ENCODE measurements around the gene ITK. TPM values are rescaled to one million over a fixed set of nuclear protein-coding genes. Genes with fewer than 3 reads are reported as not detected.

Gene ITK
- total RNA-seq, 6 experiments from 2014 or later, result 0.35 to 1.2 (median 0.74) TPM

DNA sequence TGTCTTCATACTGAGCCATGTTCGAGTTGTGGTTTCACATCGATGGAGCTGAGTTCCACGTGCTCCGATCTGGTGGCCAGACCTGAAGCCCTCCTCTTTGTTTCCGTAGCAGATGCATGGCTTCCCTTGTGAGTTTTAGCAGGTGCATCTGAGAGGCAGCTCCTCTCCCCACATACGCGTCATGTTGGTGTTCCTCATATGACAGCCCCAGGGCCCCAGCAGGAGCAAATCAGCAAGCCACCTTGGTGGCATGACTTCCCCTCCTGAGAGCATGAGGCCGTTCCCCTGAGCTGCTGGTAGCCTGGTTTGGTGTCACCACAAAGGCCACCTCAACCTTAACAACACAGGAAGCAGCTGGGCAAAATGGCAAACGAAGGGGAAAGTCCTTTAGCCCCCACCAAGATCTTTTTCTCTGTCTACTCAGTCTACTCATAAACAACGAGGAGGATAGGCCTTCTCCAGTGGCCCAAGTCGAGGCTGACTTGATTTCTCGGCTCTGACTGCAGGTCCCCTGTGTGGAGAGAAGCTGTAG, 91.2 kb downstream of the ITK start:
- TF ChIP-seq POLR2A (IDR thresholded peaks at IDR 0.05), result no peak
- no peak for TF ChIP-seq CTCF (IDR thresholded peaks at IDR 0.05)
- 63% methylated on average over 8 of the region's 12 CpGs for WGBS (ENCODE audit: insufficient coverage, low coverage, low lambda C conversion rate, missing lambda C conversion rate)
- no peaks in the 10 kb centered on the region for H3K27me3 ChIP-seq
- peak; percentile 16 to 67 (median 41) for ATAC-seq
- no peaks in the 10 kb centered on the region for H3K9me3 ChIP-seq
- peak in 2 of 3 donors; percentile 44 to 64 for DNase-seq
- intact Hi-C loops (cut with DNase I), result no loop called here
- no peak overlapping the region for H3K4me3 ChIP-seq
- peak overlapping the region in 2 of 3 donors; percentile 17 to 30 for H3K27ac ChIP-seq
- no peaks in the 10 kb centered on the region for H3K36me3 ChIP-seq
- peaks cover 0 to 10% (median 0%) of the 10 kb centered on the region in 4 donors for H3K4me1 ChIP-seq

DNA sequence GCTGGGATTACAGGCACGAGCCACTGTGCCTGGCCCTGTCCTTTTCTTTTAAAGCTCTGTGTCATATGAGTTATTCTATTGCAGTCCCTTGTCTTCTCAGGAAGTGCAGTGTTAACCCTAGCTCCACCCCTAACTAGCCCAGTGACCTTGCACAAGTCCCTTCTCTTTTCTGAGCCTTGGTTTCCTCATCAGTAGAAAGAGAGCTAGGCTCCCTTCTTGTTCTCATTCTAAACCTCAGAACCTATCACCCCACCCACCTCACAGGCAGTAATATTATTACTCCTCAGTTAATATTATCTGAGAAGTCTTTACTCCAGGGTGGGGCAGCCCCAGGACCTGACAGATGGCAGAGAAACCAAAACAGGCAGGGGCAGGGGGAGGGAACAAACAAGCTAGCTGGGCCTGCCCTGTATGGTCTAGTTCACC, 92.5 kb downstream of the ITK start:
- H3K27me3 ChIP-seq, result no peaks in the 10 kb centered on the region
- intact Hi-C loops (cut with DNase I), result no loop called here
- H3K4me1 ChIP-seq, result peaks cover 0 to 10% (median 0%) of the 10 kb centered on the region in 4 donors
- no peaks in the 10 kb centered on the region for H3K9me3 ChIP-seq
- ATAC-seq (peak; percentile 27 to 44 (median 32)), DNase-seq (no peak)
- 33% methylated on average over 1 of the region's 1 CpG for WGBS (ENCODE audit: insufficient coverage, low coverage, low lambda C conversion rate, missing lambda C conversion rate)
- no peak for TF ChIP-seq POLR2A (IDR thresholded peaks at IDR 0.05)
- no peak for TF ChIP-seq CTCF (IDR thresholded peaks at IDR 0.05)
- no peak overlapping the region for H3K27ac ChIP-seq
- H3K36me3 ChIP-seq, result no peaks in the 10 kb centered on the region
- H3K4me3 ChIP-seq, result no peak overlapping the region

GRCh38 chr5:157275403-157275802, 94.8 kb downstream of the ITK start:
- Histone ChIP-seq H3K27me3 (no peaks in the 10 kb centered on the region), H3K4me1 (no peaks in the 10 kb centered on the region), H3K27ac (no peak overlapping the region), H3K4me3 (no peak overlapping the region), H3K36me3 (no peaks in the 10 kb centered on the region), H3K9me3 (no peaks in the 10 kb centered on the region)
- DNase-seq (no peak), ATAC-seq (no peak)
- intact Hi-C loops (cut with DNase I), result no loop called here
- TF ChIP-seq CTCF (IDR thresholded peaks at IDR 0.05) (no peak), POLR2A (IDR thresholded peaks at IDR 0.05) (no peak)
- WGBS (ENCODE audit: insufficient coverage, low coverage, low lambda C conversion rate, missing lambda C conversion rate), result 100% methylated on average over 1 of the region's 1 CpG

DNA sequence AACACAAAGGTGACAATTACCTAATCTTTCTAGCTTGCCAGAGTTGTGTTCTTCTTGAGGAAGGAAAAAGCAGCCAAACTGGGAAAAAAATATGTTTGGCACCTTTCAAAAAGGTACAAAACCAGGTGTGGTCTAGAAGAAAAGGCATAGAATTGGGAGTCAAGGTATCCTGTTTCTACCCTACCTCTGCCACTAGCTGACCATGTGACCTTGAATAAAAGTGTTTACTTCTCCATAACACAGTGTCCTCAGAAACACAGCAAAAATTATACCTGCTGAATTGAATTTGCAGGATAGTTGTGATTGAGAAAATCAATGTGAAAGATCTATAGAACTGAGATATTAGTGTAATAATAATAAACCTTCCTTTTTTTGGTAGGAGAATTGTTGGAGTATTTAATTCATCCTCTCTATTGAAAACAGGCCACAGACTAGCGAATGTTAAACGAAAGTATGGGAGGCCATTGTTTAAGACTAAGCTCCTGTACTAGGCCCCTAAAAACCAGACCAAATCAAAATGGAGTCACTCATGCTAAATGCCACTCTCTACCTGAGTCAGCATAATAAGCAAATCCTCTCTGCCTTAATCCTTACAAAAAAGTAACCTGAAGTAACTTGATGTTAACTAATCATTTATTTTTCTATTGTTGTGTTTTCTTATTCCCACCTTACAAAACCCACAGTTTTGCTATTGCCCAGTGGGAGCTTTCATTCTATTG, 97.8 kb downstream of the ITK start:
- ATAC-seq, result peak in 1 of 4 donors; percentile 61
- DNase-seq, result no peak
- no peaks in the 10 kb centered on the region for H3K36me3 ChIP-seq
- H3K27me3 ChIP-seq, result no peaks in the 10 kb centered on the region
- H3K27ac ChIP-seq, result no peak overlapping the region
- no peaks in the 10 kb centered on the region for H3K9me3 ChIP-seq
- WGBS (ENCODE audit: insufficient coverage, low coverage, low lambda C conversion rate, missing lambda C conversion rate), result no CpG with 5 or more reads among the region's 2 CpGs
- TF ChIP-seq POLR2A (IDR thresholded peaks at IDR 0.05) (no peak), CTCF (IDR thresholded peaks at IDR 0.05) (no peak)
- no peak overlapping the region for H3K4me3 ChIP-seq
- intact Hi-C loops (cut with DNase I), result no loop called here
- no peaks in the 10 kb centered on the region for H3K4me1 ChIP-seq
